ENCODE data around the gene ZNF880. TPM values are rescaled to one million over a fixed set of nuclear protein-coding genes. Genes with fewer than 3 reads are reported as not detected.

The ZNF880 gene
- total RNA-seq, 1 experiment from 2014 or later: 10.9 TPM

GRCh38 chr19:52366414-52366824 is 3.3 kb upstream of the ZNF880 start:
- Histone ChIP-seq H3K4me3 (ENCODE audit: low read depth in 2 of 2, low read length in 2 of 2) (no peak overlapping the region), H3K4me1 (ENCODE audit: control insufficient read depth, insufficient read depth, low read length) (no peaks in the 10 kb centered on the region), H3K27ac (ENCODE audit: low read length) (no peak overlapping the region), H3K9me3 (ENCODE audit: control insufficient read depth, insufficient read depth, low read depth, low read length) (peaks cover 15% of the 10 kb centered on the region; the same call in 1 of the 2 replicates), H3K27me3 (ENCODE audit: control insufficient read depth, insufficient read depth, low read length) (no peaks in the 10 kb centered on the region), H3K36me3 (ENCODE audit: control insufficient read depth, insufficient read depth, low read length) (no peaks in the 10 kb centered on the region)
- CTCF ChIA-PET: no interaction called here
- no peak for ATAC-seq
- intact Hi-C loops (cut with micrococcal nuclease; ENCODE audit: unreplicated experiment) (no loop called here), in situ Hi-C loops (cut with HindIII; ENCODE audit: low pct_unique_long_range_greater_than_20kb, low sequenced_read_pairs) (no loop called here)
- POLR2A ChIA-PET: no interaction called here
- DNase-seq (ENCODE audit: low read depth, low spot score): no peak
- no TSS peak for BruUV-seq (replicated peaks)
- no peak for TF ChIP-seq TCF7L2 (IDR thresholded peaks at IDR 0.05; ENCODE audit: low read depth, low read length)
- no peak for TF ChIP-seq POLR2AphosphoS5 (IDR thresholded peaks at IDR 0.05; ENCODE audit: low read depth, low read length)
- TF ChIP-seq CTCF (IDR thresholded peaks at IDR 0.05): no peak
- no peak for TF ChIP-seq SIN3A (IDR thresholded peaks at IDR 0.05; ENCODE audit: borderline replicate concordance, insufficient read depth, low read depth, low read length)
- TF ChIP-seq REST (IDR thresholded peaks at IDR 0.05; ENCODE audit: insufficient read depth in 1 of 2, low read depth in 2 of 2, low read length in 1 of 2): no peak

- in situ Hi-C loops (cut with HindIII; ENCODE audit: low pct_unique_long_range_greater_than_20kb, low sequenced_read_pairs): no loop called here
- intact Hi-C loops (cut with micrococcal nuclease; ENCODE audit: unreplicated experiment): no loop called here
- Histone ChIP-seq H3K36me3 (ENCODE audit: control insufficient read depth, insufficient read depth, low read length) (no peaks in the 10 kb centered on the region), H3K9me3 (ENCODE audit: control insufficient read depth, insufficient read depth, low read depth, low read length) (peaks cover 9% of the 10 kb centered on the region; the same call in 1 of the 2 replicates), H3K4me3 (ENCODE audit: low read depth in 2 of 2, low read length in 2 of 2) (peak overlapping the region; percentile 73 to 91), H3K27ac (ENCODE audit: low read length) (peak overlapping the region; percentile 89), H3K27me3 (ENCODE audit: control insufficient read depth, insufficient read depth, low read length) (no peaks in the 10 kb centered on the region), H3K4me1 (ENCODE audit: control insufficient read depth, insufficient read depth, low read length) (no peaks in the 10 kb centered on the region)
- DNase-seq (ENCODE audit: low read depth, low spot score): no peak
- no peak for ATAC-seq
- BruUV-seq (replicated peaks): no TSS peak
- TF ChIP-seq TCF7L2 (IDR thresholded peaks at IDR 0.05; ENCODE audit: low read depth, low read length) (no peak), CTCF (IDR thresholded peaks at IDR 0.05) (no peak), SIN3A (IDR thresholded peaks at IDR 0.05; ENCODE audit: borderline replicate concordance, insufficient read depth, low read depth, low read length) (no peak)
- POLR2A ChIA-PET: no interaction called here
- CTCF ChIA-PET: no interaction called here
Observed at GRCh38 chr19:52370341-52370710, 603 bp downstream of the ZNF880 start.

Measured in Panc1 (cell line).